Endothelial cell of umbilical vein (primary cell): Measurements from ENCODE around the gene OR51V1. TPM values are rescaled to one million over a fixed set of nuclear protein-coding genes. Genes with fewer than 3 reads are reported as not detected.

Experiments used
- BruUV-seq: library from RNA; stranded (reverse); fragments of 400-500 nt; replicated peaks from 2 replicates; lab custom pipeline; 2021; lab: Mats Ljungman, UMichigan
- CTCF ChIA-PET: fragments of 300-600, 350-600 bp; sonication (Branson Sonifier 250); formaldehyde crosslinking; loops from one replicate; lab custom pipeline; 2021; ENCODE audit warnings: antibody characterized with exemption, inconsistent platforms; lab: Charles Lee
- POLR2A ChIA-PET: fragments of 300-600, 350-600 bp; sonication (Branson Sonifier 250); formaldehyde crosslinking; loops from one replicate; lab custom pipeline; 2021; ENCODE audit warnings: antibody characterized with exemption, inconsistent platforms; lab: Charles Lee
- DNase-seq: peaks from one replicate; pipeline ENCODE4 v3.0.0-alpha.2; 2011; ENCODE audit warnings: low read depth, low spot score
- FAIRE-seq: peaks from 2 replicates; lab custom pipeline; 2011; peaks lifted over from hg19 to GRCh38; lab: Jason Lieb, UNC
- H2AFZ ChIP-seq: 2 replicates; pipeline ENCODE4 v1.6.0; 2012; ENCODE audit warnings: low read depth, low read length, control low read depth, inconsistent platforms
- H3K27ac ChIP-seq: 2 replicates; pipeline ENCODE4 v1.5.1; 2011; ENCODE audit warnings: low read depth, mild to moderate bottlenecking, control low read depth, low read length, moderate library complexity; ENCODE audit not compliant: insufficient read depth
- H3K27me3 ChIP-seq, 2 experiments: 2 replicates each; pipeline versions ENCODE4 v1.6.0 to v1.6.1; 2011; ENCODE audit warnings: low read length in 2 of 2, mixed read lengths in 1 of 2; ENCODE audit not compliant: control insufficient read depth in 2 of 2, insufficient read depth in 2 of 2
- H3K36me3 ChIP-seq, 2 experiments: 2 replicates in 1 of 2; 3 replicates in 1 of 2; pipeline ENCODE4 v1.5.1; 2011; ENCODE audit warnings: low read length in 2 of 2, mild to moderate bottlenecking in 1 of 2, moderate library complexity in 1 of 2; ENCODE audit not compliant: control insufficient read depth in 2 of 2, insufficient read depth in 2 of 2; ENCODE audit errors: extremely low read depth in 1 of 2
- H3K4me1 ChIP-seq: 3 replicates; pipeline ENCODE4 v1.5.1; 2011; ENCODE audit warnings: mild to moderate bottlenecking, low read length; ENCODE audit not compliant: control insufficient read depth, insufficient read depth; ENCODE audit errors: extremely low read depth
- H3K4me2 ChIP-seq: 2 replicates; pipeline ENCODE4 v1.6.1; 2011; ENCODE audit warnings: low read length, control low read depth, mixed read lengths; ENCODE audit not compliant: insufficient read depth
- H3K4me3 ChIP-seq, 3 experiments: fragments of 200-600 bp in 1 of 3; sonication (generic), shearing (Covaris generic) in 1 of 3; replicated peaks in 1 of 3; 2 replicates each; pipeline ENCODE4 v1.5.1; 2011 to 2016; ENCODE audit warnings: control low read depth in 3 of 3, low read length in 3 of 3, mild to moderate bottlenecking in 2 of 3, inconsistent platforms in 1 of 3, low read depth in 1 of 3, moderate library complexity in 1 of 3; ENCODE audit not compliant: insufficient read depth in 1 of 3
- H3K79me2 ChIP-seq: 2 replicates; pipeline ENCODE4 v1.6.0; 2012; ENCODE audit warnings: low read length, inconsistent platforms; ENCODE audit not compliant: control insufficient read depth, insufficient read depth
- H3K9ac ChIP-seq: replicated peaks from 2 replicates; pipeline ENCODE3; 2011; ENCODE audit warnings: low read length, control low read depth; ENCODE audit not compliant: insufficient read depth; ENCODE audit errors: extremely low read depth
- H3K9me1 ChIP-seq: replicated peaks from 3 replicates; pipeline ENCODE4 v1.6.0; 2011; ENCODE audit warnings: mild to moderate bottlenecking, low read length; ENCODE audit not compliant: control insufficient read depth, insufficient read depth; ENCODE audit errors: extremely low read depth
- H3K9me3 ChIP-seq: replicated peaks from 2 replicates; pipeline ENCODE4 v1.5.1; 2012; ENCODE audit warnings: low read length, inconsistent platforms; ENCODE audit not compliant: control insufficient read depth, insufficient read depth
- H4K20me1 ChIP-seq: replicated peaks from 2 replicates; pipeline ENCODE3; 2011; ENCODE audit warnings: mild to moderate bottlenecking, low read length; ENCODE audit not compliant: control insufficient read depth, insufficient read depth; ENCODE audit errors: extremely low read depth
- CTCF ChIP-seq, 2 donors: IDR thresholded peaks; 1 replicate in 1 of 2; 2 replicates in 1 of 2; pipeline ENCODE4 v1.5.1; 2011; ENCODE audit warnings: low read length in 2 of 2, mild to moderate bottlenecking in 2 of 2, moderate library complexity in 2 of 2, control low read depth in 1 of 2, inconsistent platforms in 1 of 2, low read depth in 1 of 2; ENCODE audit not compliant: insufficient read depth in 1 of 2; ENCODE audit errors: extremely low read depth in 1 of 2
- EZH2 ChIP-seq: IDR thresholded peaks from 2 replicates; pipeline ENCODE4 v1.6.1; 2012; ENCODE audit warnings: borderline replicate concordance, low read depth, mild to moderate bottlenecking, moderate library complexity, low read length, inconsistent platforms; ENCODE audit not compliant: severe bottlenecking
- FOS ChIP-seq: IDR thresholded peaks from 2 replicates; pipeline ENCODE4 v1.6.1; 2011; ENCODE audit warnings: mild to moderate bottlenecking, low read length, moderate library complexity, borderline replicate concordance; ENCODE audit not compliant: insufficient read depth
- GATA2 ChIP-seq: IDR thresholded peaks from 2 replicates; pipeline ENCODE4 v1.7.0; 2011; ENCODE audit warnings: low read depth, mild to moderate bottlenecking, moderate library complexity, mixed read lengths, low read length; ENCODE audit not compliant: insufficient read length, insufficient read depth
- JUN ChIP-seq: IDR thresholded peaks from 2 replicates; pipeline ENCODE4 v1.6.1; 2011; ENCODE audit warnings: borderline replicate concordance, low read depth; ENCODE audit not compliant: insufficient read length, insufficient read depth
- MAX ChIP-seq: IDR thresholded peaks from 2 replicates; pipeline ENCODE4 v1.6.1; 2011; ENCODE audit not compliant: insufficient read depth, insufficient read length
- MYC ChIP-seq: IDR thresholded peaks from one replicate; pipeline ENCODE4 v1.6.1; 2011; ENCODE audit warnings: mild to moderate bottlenecking, low read depth, low read length
- POLR2A ChIP-seq: IDR thresholded peaks from 2 replicates; pipeline ENCODE4 v1.6.1; 2012; ENCODE audit warnings: low read depth, mild to moderate bottlenecking, control low read depth, low read length
- POLR2AphosphoS5 ChIP-seq: IDR thresholded peaks from 2 replicates; pipeline ENCODE4 v1.6.1; 2012; ENCODE audit warnings: low read depth, mild to moderate bottlenecking, control low read depth, low read length, moderate library complexity; ENCODE audit not compliant: insufficient read depth
- dilution Hi-C: fragments of 300-500 bp; cut with MboI; formaldehyde crosslinking; loops from one replicate; pipeline ENCODE4 v1.15.0; 2019; ENCODE audit warnings: low sequenced_read_pairs; ENCODE audit not compliant: extremely low pct_ligation_motif_present
- intact Hi-C: fragments of 100-400 bp; cut with micrococcal nuclease; formaldehyde crosslinking; loops from one replicate; pipeline ENCODE4 v1.10.0; 2022
- polyA plus RNA-seq, 4 experiments: library from polyadenylated mRNA; depleted of rRNA in 3 of 4; stranded (reverse) in 3 of 4; unstranded in 1 of 4; fragments of >200 nt; gene quantifications; 2 replicates each; pipeline versions ENCODE4 v1.2.1 to v1.2.3, GENCODE V29; 2011 to 2012; ENCODE audit warnings: missing spikeins in 1 of 4
- total RNA-seq: library from RNA; stranded (reverse); gene quantifications from 2 replicates; pipeline ENCODE4 v1.2.3, GENCODE V29; 2021

OR51V1 gene
- total and polyA plus RNA-seq, 2 donors (not counting 3 experiments of a cell fraction or from before 2014, with no cell fraction given): not detected

GRCh38 chr11:5210376-5210885 lies 9.9 kb upstream of the OR51V1 start:
- CTCF ChIA-PET: interaction anchor here (1.3 to 1.6 kb wide), 2 partner anchors 81 to 154 kb away, joined by 3 to 6 read pairs; no protein-coding TSS in a partner anchor
- Histone ChIP-seq H3K4me1 (no peaks in the 10 kb centered on the region), H3K79me2 (no peaks in the 10 kb centered on the region), H3K9ac (no peak overlapping the region), H3K9me1 (no peaks in the 10 kb centered on the region), H3K27ac (no peak overlapping the region), H3K9me3 (no peaks in the 10 kb centered on the region), H3K36me3 (no peaks in the 10 kb centered on the region), H4K20me1 (no peaks in the 10 kb centered on the region), H3K4me3 (no peak overlapping the region), H3K27me3 (no peaks in the 10 kb centered on the region), H2AFZ (no peak overlapping the region), H3K4me2 (no peak overlapping the region)
- no peak for TF ChIP-seq JUN
- no peak for TF ChIP-seq POLR2AphosphoS5
- TF ChIP-seq MAX: no peak
- no peak for TF ChIP-seq CTCF (IDR thresholded peaks at IDR 0.05; ENCODE audit: extremely low read depth in 1 of 2, insufficient read depth in 1 of 2, low read depth in 1 of 2, low read length in 2 of 2)
- TF ChIP-seq GATA2: no peak
- no peak for TF ChIP-seq MYC
- TF ChIP-seq POLR2A: no peak
- TF ChIP-seq FOS: no peak
- no peak for TF ChIP-seq EZH2
- POLR2A ChIA-PET: no interaction called here
- intact Hi-C loops: no loop called here
- dilution Hi-C loops: no loop called here
- BruUV-seq: no TSS peak
- DNase-seq (no peak), FAIRE-seq (no peak)
